ENCODE measurements around the gene TSPAN9.

Gene TSPAN9

GRCh38 chr12:3213188-3213587 lies 136.0 kb downstream of the TSPAN9 start:
- DNase-seq = no peak

GRCh38 chr12:3213768-3214167 lies 136.6 kb downstream of the TSPAN9 start:
- DNase-seq = no peak

GRCh38 chr12:3214526-3215365 lies 137.6 kb downstream of the TSPAN9 start:
- DNase-seq = no peak

GRCh38 chr12:3215410-3215975 lies 138.3 kb downstream of the TSPAN9 start:
- DNase-seq = no peak

DNA sequence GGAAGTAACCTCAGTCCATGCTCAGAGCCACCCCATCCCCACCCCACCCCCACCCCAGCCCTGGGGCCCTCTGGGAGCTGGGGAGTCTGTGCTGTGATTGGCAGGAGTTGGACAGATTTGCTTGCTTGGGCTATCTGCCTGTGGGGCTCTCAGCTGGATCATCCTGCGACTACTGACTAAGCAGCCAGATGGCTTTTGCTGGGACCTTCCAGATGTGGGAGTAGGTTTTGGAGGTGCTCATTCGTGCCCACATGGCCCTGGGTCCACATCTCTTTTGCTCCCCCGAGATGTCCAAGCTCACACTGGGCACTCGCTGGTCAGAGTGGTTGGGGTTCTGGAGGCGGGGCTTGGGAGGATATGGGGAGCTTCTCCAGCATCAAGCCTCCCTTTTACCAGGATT lies 138.9 kb downstream of the TSPAN9 start:
- DNase-seq = no peak

- no peak for DNase-seq
Measured at GRCh38 chr12:3216726-3217682, 139.8 kb downstream of the TSPAN9 start.

DNA sequence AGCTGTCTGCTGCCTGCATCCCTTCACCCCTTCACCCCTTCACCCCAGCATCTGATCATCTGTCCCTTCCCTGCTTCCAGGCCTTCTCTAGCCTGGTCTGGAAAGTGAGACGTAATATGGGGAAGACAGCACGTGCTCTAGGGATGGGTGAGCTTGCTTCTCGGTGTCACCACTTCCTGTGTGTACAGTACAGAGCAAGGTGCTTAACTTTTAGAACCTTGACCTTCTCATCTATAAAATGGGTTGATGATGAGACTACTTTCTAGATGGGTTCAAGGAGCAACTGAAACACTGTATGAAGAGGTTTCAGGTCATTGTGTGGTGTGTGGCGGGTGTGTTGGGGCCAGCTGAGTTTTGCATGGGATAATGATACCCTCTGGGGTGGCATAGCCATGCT lies 140.5 kb downstream of the TSPAN9 start:
- DNase-seq = no peak

DNA sequence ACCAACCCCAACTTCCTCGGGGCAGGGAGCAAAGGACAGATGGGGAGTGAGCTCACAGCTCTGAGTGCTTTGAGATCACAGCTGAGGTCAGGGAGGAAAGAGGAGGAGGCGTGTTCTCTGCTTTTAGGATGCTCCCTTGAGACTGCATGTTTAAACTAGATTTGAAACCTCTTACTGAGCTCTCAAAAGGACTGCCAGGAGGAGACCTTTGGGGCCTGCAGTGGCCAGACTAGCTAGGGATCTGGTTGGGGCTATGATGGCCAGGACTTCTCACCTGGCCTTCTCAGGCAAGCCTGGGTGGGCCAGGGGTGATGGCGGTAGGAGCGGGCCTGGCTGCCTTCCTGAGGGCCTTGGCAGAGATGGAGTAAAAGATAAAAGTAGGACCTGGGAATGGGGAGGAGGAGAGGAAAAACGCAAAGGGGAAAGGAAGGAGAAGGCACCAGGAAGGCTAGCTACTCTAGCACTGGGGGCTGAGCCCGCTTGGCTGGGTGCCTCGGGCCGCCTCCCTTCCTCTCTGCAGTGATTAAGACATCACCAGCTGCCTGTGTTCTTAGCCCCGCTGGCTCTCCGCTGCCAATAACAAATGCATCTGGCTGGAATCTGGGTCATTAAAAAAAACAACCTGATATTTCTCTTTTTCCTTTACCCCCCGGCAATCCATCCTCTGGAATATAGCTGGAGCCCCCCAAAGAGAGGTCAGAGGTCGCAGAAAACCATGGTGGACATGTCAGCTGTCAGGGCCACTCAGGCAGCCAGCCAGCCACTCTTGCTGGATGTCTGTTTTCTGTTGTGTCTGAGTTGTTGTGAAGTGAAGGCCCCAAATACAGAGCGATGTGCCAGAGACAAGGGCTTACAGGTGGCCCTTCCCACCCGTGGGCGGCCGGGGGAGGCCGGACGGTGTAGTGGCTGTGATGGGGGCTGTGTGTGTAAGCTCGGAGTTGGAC lies 141.3 kb downstream of the TSPAN9 start:
- DNase-seq = no peak

DNA sequence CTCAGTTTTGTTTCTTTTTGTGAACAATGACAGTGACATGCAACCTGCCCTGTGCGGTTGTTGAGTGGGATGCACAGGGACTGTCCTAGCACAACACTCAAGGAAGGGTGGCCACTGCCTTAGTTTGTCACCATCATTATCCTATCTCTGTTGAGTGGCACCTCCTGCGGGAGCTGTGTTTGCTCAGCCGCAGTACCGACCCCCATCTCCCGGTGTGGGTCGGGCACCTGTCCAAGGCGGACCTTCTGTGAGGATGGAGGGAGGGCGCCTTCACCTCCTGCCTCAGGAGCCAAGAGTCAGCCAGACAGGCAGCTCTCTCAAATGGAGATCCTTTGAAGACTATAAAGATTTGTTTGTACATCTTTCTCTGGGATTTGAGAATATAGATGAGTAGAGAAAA lies 142.1 kb downstream of the TSPAN9 start:
- DNase-seq = no peak

DNA sequence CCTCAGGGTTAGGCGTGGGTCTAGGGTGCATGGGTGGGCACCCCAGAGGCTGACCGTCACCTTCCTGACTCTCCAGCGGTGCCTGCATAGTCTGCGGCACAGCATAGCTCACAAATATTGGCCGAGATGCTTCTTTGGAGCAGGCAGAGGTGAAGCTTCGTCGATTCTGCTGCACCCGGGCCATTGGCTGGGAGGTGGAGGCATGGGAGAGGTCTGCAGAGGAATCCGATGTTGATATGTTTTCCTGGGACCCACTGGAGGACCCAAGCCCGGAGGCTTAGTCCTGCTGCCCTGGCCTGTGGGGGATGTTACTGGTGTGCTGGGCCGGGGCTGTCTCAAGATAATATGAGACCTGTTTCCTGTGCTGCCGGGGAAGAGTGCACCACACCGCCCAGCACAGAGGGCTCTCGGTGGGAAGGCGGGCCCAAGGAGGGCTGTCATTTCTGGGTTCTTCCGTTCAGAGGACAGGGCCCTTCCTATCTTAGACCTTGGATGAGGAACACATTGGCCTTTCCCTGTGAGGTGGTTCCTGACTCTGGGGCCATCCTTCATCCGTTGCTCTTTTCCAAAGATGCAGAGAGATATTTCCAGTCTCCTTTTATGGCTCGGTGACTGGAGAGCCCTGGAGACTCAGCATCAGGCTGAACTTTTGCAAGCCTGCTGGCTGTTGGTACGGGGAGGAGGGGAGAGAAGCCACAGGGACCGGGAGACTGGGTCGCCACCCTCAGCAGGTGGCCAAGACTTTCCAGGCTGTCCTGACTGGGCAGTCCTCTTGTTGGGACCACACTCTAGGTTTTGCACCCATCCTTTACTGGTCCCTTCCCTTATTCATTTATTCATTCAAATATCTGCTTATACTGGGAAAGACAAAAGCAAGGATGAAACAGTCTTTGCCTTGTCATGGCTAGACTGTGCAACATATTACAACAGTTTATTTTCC lies 143.5 kb downstream of the TSPAN9 start:
- DNase-seq = no peak

- no peak for DNase-seq
Measured at GRCh38 chr12:3222306-3222705, 145.1 kb downstream of the TSPAN9 start.

DNA sequence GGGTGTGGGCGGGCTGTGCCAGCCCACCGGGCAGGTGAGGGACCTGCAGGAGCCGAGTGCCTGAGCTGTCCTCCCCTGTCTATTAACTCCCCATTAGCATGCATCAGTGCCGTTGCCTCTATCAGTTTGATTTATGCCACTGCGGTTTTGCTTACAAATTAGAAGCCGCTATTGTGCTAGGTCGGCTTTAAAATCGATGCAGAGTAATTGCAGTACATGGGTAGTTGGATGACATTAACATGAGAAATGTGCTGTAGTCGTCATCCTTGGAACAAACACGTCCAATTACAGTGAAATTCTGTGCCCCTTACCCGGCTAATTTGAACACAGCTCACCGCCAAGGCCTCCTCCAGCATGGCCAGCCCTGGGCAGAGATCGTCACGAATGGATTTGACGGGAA lies 145.8 kb downstream of the TSPAN9 start:
- DNase-seq = no peak

GRCh38 chr12:3223601-3224529 lies 146.7 kb downstream of the TSPAN9 start:
- DNase-seq = no peak

DNA sequence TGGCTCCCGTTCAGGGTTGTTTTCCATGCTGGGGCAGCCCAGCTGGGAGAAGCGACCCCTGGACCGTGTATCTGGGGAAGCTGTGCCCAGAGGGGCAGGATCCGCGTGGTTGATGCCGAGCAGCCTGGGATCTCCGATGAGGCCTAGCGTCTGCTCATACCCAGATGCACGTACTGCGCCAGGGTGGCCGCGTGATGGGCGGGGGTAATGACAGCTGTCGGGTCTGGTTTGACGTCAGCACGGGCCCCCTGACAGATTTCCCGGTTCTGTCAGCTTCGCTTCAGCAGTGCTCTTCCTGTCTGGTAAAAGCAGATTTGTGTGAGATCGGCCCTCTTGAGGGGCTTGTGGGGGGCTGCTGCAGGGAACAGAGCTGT lies 147.3 kb downstream of the TSPAN9 start:
- no peak for DNase-seq

GRCh38 chr12:3225154-3225795 lies 148.1 kb downstream of the TSPAN9 start:
- no peak for DNase-seq

DNA sequence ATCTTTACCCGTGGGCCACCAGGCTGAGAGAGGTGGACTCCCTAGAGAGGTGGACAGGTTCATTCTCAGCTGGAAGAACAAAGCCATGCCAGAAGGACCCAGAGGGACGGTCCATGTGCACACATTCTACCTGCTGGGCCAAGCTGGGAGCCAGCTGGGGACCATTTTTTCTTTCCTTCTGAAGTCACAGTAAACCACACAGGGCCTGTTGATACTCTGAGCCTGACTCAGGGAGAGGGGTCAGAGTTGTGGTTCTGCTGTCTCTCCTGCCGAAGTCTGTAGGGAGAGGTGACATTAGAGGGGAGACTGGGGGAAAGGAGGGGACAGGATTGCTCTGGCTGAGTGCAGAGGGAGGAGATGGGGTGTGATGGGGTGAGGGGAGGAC lies 148.6 kb downstream of the TSPAN9 start:
- no peak for DNase-seq

DNA sequence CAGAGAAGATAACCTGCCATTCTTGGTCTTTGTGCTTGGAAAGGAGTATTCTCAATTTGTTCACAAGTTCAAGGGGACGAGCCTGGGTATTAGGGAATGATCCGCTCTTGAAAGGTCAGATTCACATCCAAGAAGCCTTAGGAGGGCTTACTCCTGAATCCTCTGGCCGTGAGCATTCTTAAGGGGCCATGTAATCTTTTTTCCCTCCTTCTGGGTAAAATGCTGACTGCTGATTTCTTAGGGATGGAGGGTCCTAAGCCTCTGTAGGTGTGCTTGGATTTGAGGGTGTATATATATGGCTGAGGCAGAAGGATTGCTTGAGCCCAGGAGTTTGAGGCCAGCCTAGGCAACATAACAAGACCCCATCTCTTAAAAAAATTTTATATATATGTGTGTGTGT lies 149.1 kb downstream of the TSPAN9 start:
- no peak for DNase-seq

DNA sequence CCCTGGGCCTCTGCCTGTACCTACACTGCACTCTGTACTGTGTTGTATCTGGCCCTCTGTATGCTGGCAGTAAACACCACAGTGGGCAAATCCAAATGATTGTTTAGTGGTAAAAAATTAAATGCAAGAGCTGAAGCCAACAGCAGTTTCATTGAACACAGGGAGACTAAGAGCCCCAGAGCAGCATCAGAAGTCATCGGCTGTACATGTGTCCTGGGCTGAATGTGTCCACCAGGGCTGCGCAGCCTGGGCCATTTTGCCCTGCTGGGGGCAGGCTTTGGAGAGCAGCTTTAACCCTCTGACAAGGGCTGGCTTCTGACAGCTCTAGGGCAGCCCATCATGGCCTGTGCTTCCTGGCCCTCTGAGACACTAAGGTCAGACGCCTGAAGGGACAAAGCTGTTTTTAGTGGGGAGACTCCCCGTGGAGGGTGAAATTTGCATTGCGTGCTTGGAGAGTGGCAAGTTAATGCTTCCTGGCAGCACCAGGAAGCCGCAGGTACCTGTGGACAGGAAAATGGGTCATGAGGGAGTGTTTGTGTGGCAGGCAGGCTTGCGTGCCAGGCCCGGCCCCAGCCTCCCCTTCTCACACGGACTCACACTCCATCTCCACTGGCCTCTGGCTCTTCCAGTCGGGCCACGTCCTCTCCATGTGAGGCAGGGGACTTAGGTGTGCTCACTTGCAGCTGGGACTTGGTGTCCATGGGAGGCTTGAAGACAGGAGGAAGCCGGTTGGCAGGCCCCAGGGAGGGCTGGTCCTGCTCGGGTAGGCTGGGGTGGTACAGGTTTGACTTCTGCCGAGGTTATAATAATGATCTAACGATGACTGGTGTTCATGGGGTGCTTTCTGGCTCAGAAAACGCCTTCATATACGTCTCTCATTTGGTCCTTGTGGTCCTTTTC lies 150.1 kb downstream of the TSPAN9 start:
- DNase-seq = no peak
